ENCODE results near the gene HECTD4.

DNA sequence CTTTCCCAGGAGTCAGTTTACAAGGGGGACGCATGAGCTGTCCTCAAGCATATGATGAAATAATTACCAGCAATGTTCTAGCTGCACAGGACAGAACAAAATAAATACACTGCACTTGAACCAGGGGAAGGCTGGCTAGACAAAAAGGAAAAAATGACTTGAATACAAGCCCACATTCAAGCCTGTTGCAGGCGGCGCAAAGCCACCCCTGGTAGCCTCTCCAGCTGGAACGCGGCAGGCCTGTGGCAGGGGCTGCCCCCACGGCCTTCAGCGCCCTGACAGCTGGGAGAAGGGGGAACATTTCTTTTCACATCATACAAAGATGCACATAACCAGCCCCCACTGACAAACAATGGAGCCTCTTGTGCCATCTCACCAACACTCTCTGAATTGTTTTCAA lies 199.7 kb downstream of the HECTD4 start:
- TF ChIP-seq, protein P1, sequence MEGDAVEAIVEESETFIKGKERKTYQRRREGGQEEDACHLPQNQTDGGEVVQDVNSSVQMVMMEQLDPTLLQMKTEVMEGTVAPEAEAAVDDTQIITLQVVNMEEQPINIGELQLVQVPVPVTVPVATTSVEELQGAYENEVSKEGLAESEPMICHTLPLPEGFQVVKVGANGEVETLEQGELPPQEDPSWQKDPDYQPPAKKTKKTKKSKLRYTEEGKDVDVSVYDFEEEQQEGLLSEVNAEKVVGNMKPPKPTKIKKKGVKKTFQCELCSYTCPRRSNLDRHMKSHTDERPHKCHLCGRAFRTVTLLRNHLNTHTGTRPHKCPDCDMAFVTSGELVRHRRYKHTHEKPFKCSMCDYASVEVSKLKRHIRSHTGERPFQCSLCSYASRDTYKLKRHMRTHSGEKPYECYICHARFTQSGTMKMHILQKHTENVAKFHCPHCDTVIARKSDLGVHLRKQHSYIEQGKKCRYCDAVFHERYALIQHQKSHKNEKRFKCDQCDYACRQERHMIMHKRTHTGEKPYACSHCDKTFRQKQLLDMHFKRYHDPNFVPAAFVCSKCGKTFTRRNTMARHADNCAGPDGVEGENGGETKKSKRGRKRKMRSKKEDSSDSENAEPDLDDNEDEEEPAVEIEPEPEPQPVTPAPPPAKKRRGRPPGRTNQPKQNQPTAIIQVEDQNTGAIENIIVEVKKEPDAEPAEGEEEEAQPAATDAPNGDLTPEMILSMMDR (IDR thresholded peaks at IDR 0.05): no peak
- TF ChIP-seq POLR2A (IDR thresholded peaks at IDR 0.05) (no peak), EP300 (IDR thresholded peaks at IDR 0.05) (no peak), POLR2AphosphoS5 (IDR thresholded peaks at IDR 0.05) (no peak)

Measured in suprapubic skin (tissue), 4 donors.